ENCODE measurements around the gene SBF2.

- no peak for TF ChIP-seq CTCF (IDR thresholded peaks at IDR 0.05 in 8 of 11, conservative IDR thresholded peaks at IDR 0.05 in 3 of 11)
- no peak for TF ChIP-seq POLR2AphosphoS5 (IDR thresholded peaks at IDR 0.05)
- no peak for TF ChIP-seq POLR2A (IDR thresholded peaks at IDR 0.05)
These were observed 506.0 kb downstream of the SBF2 start for GRCh38 chr11:9787981-9788521.

All from spleen (tissue), 7 donors.